GM12874 (cell line): ENCODE measurements around the gene ST7L.

Experiments
- CTCF ChIP-seq: IDR thresholded peaks from 2 replicates; pipeline ENCODE4 v1.5.1; 2011; ENCODE audit warnings: low read depth, mild to moderate bottlenecking, control low read depth, low read length, moderate library complexity; ENCODE audit not compliant: insufficient read depth

Gene ST7L

GRCh38 chr1:112542206-112542973 lies 76.6 kb downstream of the ST7L start:
- TF ChIP-seq CTCF, result no peak

GRCh38 chr1:112541299-112541698 lies 77.6 kb downstream of the ST7L start:
- no peak for TF ChIP-seq CTCF

GRCh38 chr1:112540226-112540794 lies 78.6 kb downstream of the ST7L start:
- TF ChIP-seq CTCF, result no peak

- TF ChIP-seq CTCF, result no peak
These were observed 80.1 kb downstream of the ST7L start for GRCh38 chr1:112538883-112539282.

- TF ChIP-seq CTCF, result no peak
These were observed 81.5 kb downstream of the ST7L start for GRCh38 chr1:112537456-112537855.

GRCh38 chr1:112536561-112536960 lies 82.4 kb downstream of the ST7L start:
- TF ChIP-seq CTCF, result no peak

- TF ChIP-seq CTCF, result no peak
These were observed 85.9 kb downstream of the ST7L start for GRCh38 chr1:112533029-112533428.
